K562 (cell line): ENCODE results near the gene TMED4. TPM values are rescaled to one million over a fixed set of nuclear protein-coding genes. Genes with fewer than 3 reads are reported as not detected.
A peak's percentile ranks its signal among the peaks of the same experiment; 100 is the strongest.

Experiments
- ATAC-seq: fragments of 200-7000 bp; cut with Tn5 transposase; 3 replicates; pipeline ENCODE4 v1.9.1; 2020; ENCODE audit warnings: moderate library complexity
- BruUV-seq: library from RNA; stranded (reverse); fragments of 400-500 nt; replicated peaks from 2 replicates; lab custom pipeline; 2021; lab: Mats Ljungman, UMichigan
- CTCF ChIA-PET: fragments of 300-600 bp; formaldehyde crosslinking; extraction: SDS; loops from one replicate; lab custom pipeline; 2021; ENCODE audit warnings: low intra/inter-chr PET ratio; lab: Yijun Ruan, JAX
- POLR2A ChIA-PET: fragments of 300-600, 350-650 bp; sonication (Branson Sonifier 250); formaldehyde crosslinking; extraction: SDS; loops from one replicate; lab custom pipeline; 2021; ENCODE audit warnings: antibody characterized with exemption, inconsistent platforms; lab: Yijun Ruan, JAX
- DNase-seq, 4 experiments: peaks; one replicate each; pipeline versions ENCODE4 v3.0.0 to v3.0.0-alpha.2; 2011 to 2018; ENCODE audit warnings: low spot score in 3 of 4, mixed read lengths in 3 of 4; ENCODE audit errors: extremely low read depth in 1 of 4
- FAIRE-seq: peaks from 2 replicates; lab custom pipeline; 2011; peaks lifted over from hg19 to GRCh38; lab: Jason Lieb, UNC
- H2AFZ ChIP-seq: 2 replicates; pipeline ENCODE4 v1.6.0; 2011; ENCODE audit warnings: low read depth, low read length, control low read depth, inconsistent platforms
- H3K27ac ChIP-seq: fragments of 200-600 bp; 3 replicates; pipeline ENCODE4 v1.8.0; 2011; ENCODE audit warnings: low read depth, mild to moderate bottlenecking, control low read depth, inconsistent platforms, low read length, moderate library complexity, mixed read lengths; ENCODE audit errors: extremely low read depth
- H3K27me3 ChIP-seq, 2 experiments: fragments of 300-600 bp in 1 of 2; 2 replicates in 1 of 2; 3 replicates in 1 of 2; pipeline versions ENCODE4 v1.6.0 to v1.8.0; 2011; ENCODE audit warnings: inconsistent platforms in 2 of 2, low read length in 2 of 2, mild to moderate bottlenecking in 1 of 2, mixed read lengths in 1 of 2, moderate library complexity in 1 of 2; ENCODE audit not compliant: control insufficient read depth in 2 of 2, insufficient read depth in 2 of 2
- H3K36me3 ChIP-seq: fragments of 300-600 bp; 3 replicates; pipeline ENCODE4 v1.8.0; 2011; ENCODE audit warnings: mild to moderate bottlenecking, low read length, inconsistent platforms; ENCODE audit not compliant: control insufficient read depth, insufficient read depth
- H3K4me1 ChIP-seq, 2 experiments: fragments of 200-600 bp in 1 of 2; replicated peaks in 1 of 2; 2 replicates in 1 of 2; 3 replicates in 1 of 2; pipeline versions ENCODE4 v1.5.1 to v1.8.0; 2011; ENCODE audit warnings: inconsistent platforms in 2 of 2, low read length in 2 of 2, mild to moderate bottlenecking in 1 of 2, mixed read lengths in 1 of 2, moderate library complexity in 1 of 2; ENCODE audit not compliant: control insufficient read depth in 2 of 2, insufficient read depth in 2 of 2
- H3K4me2 ChIP-seq: 2 replicates; pipeline ENCODE4 v1.6.1; 2011; ENCODE audit warnings: low read length, control low read depth, inconsistent platforms, mixed read lengths; ENCODE audit not compliant: insufficient read depth
- H3K4me3 ChIP-seq: fragments of 200-600 bp; sonication (generic), shearing (Covaris generic); 2 replicates; pipeline ENCODE4 v1.5.1; 2016; ENCODE audit warnings: control low read depth, inconsistent platforms
- H3K79me2 ChIP-seq: fragments of 200-600 bp; 3 replicates; pipeline ENCODE4 v1.8.0; 2011; ENCODE audit warnings: low read length, inconsistent platforms; ENCODE audit not compliant: control insufficient read depth, insufficient read depth
- H3K9ac ChIP-seq, 2 experiments: 2 replicates each; pipeline versions ENCODE4 v1.6.0 to v1.6.1; 2011; ENCODE audit warnings: low read depth in 2 of 2, low read length in 2 of 2, control low read depth in 1 of 2, inconsistent platforms in 1 of 2, mild to moderate bottlenecking in 1 of 2, mixed read lengths in 1 of 2; ENCODE audit not compliant: insufficient read depth in 1 of 2
- H3K9me1 ChIP-seq: one replicate; pipeline ENCODE4 v1.6.0; 2011; ENCODE audit warnings: inconsistent platforms, mild to moderate bottlenecking, low read length, moderate library complexity; ENCODE audit not compliant: control insufficient read depth, insufficient read depth
- H3K9me3 ChIP-seq: replicated peaks from 2 replicates; pipeline ENCODE4 v1.5.1; 2011; ENCODE audit warnings: low read depth, low read length, inconsistent platforms; ENCODE audit not compliant: control insufficient read depth, insufficient read depth
- H4K20me1 ChIP-seq: replicated peaks from 2 replicates; pipeline ENCODE4 v1.6.1; 2011; ENCODE audit warnings: low read length, inconsistent platforms, mixed read lengths; ENCODE audit not compliant: control insufficient read depth, insufficient read depth
- CCNT2 ChIP-seq: IDR thresholded peaks from 2 replicates; pipeline ENCODE4 v1.6.1; 2011; ENCODE audit warnings: borderline replicate concordance, low read depth, mild to moderate bottlenecking, moderate library complexity, mixed read lengths, low read length; ENCODE audit not compliant: insufficient read length; ENCODE audit errors: extremely low read depth
- CUX1 ChIP-seq: fragments of 200-800 bp; sonication (Bioruptor generic); IDR thresholded peaks from 2 replicates; pipeline ENCODE4 v1.6.1; 2016; ENCODE audit warnings: missing genetic modification characterization, missing compliant biosample characterization
- GATA2 ChIP-seq: sonication (generic); formaldehyde crosslinking; IDR thresholded peaks from 2 replicates; pipeline ENCODE4 v1.4.0; 2020; ENCODE audit warnings: mild to moderate bottlenecking, missing genetic modification reagents
- GATAD2A ChIP-seq: fragments of 450-650 bp; IDR thresholded peaks from 2 replicates; pipeline ENCODE4 v1.6.1; 2017
- NR2F6 ChIP-seq: fragments of 450-650 bp; formaldehyde crosslinking; IDR thresholded peaks from 2 replicates; pipeline ENCODE4 v1.4.0; 2020; ENCODE audit warnings: mild to moderate bottlenecking
- ZNF318 ChIP-seq, 2 experiments: fragments of 450-650 bp; IDR thresholded peaks; 2 replicates each; pipeline ENCODE4 v1.6.1; 2016; ENCODE audit warnings: mild to moderate bottlenecking in 2 of 2, borderline replicate concordance in 1 of 2, low read depth in 1 of 2, moderate library complexity in 1 of 2
- WGBS: fragments of 100-300 bp; shearing (Covaris generic); methylation state at CpG from one replicate; pipeline ENCODE4 v1.1.6; 2016; ENCODE audit warnings: low coverage, mixed read lengths; ENCODE audit not compliant: insufficient coverage; ENCODE audit errors: missing lambda C conversion rate; 5-methylcytosine and 5-hydroxymethylcytosine counted together
- in situ Hi-C: fragments of 300-500 bp; cut with MboI; formaldehyde crosslinking; loops from 4 replicates; pipeline ENCODE4 v1.15.0; 2018; ENCODE audit warnings: inconsistent platforms, mixed read lengths
- intact Hi-C: fragments of 100-400 bp; cut with micrococcal nuclease; formaldehyde crosslinking; loops from 2 replicates; pipeline ENCODE4 v1.14.2; 2022
- polyA plus RNA-seq, 8 experiments: library from polyadenylated mRNA; depleted of rRNA in 4 of 8; stranded (reverse) in 5 of 8; unstranded in 3 of 8; fragments of >200 nt; fragmentation: Nextera tagmentation in 2 of 8; fragmentation: Illumina TruSeq in 1 of 8; extraction: Ambion mirVana in 2 of 8; extraction: Trizol in 1 of 8; gene quantifications; 2 replicates each; pipeline versions ENCODE4 v1.2.1 to v1.2.3, GENCODE V29; 2011 to 2014; ENCODE audit warnings: inconsistent platforms in 1 of 8, missing spikeins in 1 of 8
- total RNA-seq, 7 experiments: library from RNA; depleted of rRNA in 6 of 7; stranded (reverse); fragments of >200 nt in 6 of 7; fragmentation: Illumina TruSeq in 2 of 7; extraction: Trizol in 2 of 7; gene quantifications; 2 replicates each; pipeline versions ENCODE4 v1.2.1 to v1.2.3, GENCODE V29; 2011 to 2021; ENCODE audit warnings: low replicate concordance in 1 of 7

The TMED4 gene
- total and polyA plus RNA-seq, 9 of the 15 experiments (the other 6 are each of a cell fraction or from before 2014, with no cell fraction given), result 20.3 to 64.0 (median 42.1) TPM

- BruUV-seq, result no TSS peak
- CTCF ChIA-PET, result no interaction called here
- FAIRE-seq (peak; percentile 49), DNase-seq (peak in 1 of 4 experiments; percentile 32), ATAC-seq (peak; percentile 40)
- no peak overlapping the region for H3K4me2 ChIP-seq
- H3K36me3 ChIP-seq, result no peaks in the 10 kb centered on the region
- H3K27me3 ChIP-seq, result no peaks in the 10 kb centered on the region
- H4K20me1 ChIP-seq, result no peaks in the 10 kb centered on the region
- no peak overlapping the region for H3K27ac ChIP-seq
- WGBS, result 56% methylated on average over 6 of the region's 6 CpGs
- no peak overlapping the region for H3K4me3 ChIP-seq
- no peak overlapping the region for H2AFZ ChIP-seq
- peak overlapping the region in 1 of 2 experiments; percentile 43; a peak in 1 of 4 replicates for H3K9ac ChIP-seq
- in situ Hi-C loops (no loop called here), intact Hi-C loops (no loop called here)
- H3K79me2 ChIP-seq, result no peaks in the 10 kb centered on the region
- no peaks in the 10 kb centered on the region for H3K9me3 ChIP-seq
- peaks cover 3 to 37% of the 10 kb centered on the region in 2 experiments; a peak in 4 of 5 replicates for H3K4me1 ChIP-seq
- POLR2A ChIA-PET, result interaction anchor here (0.6 to 1.2 kb wide), 7 partner anchors 10 to 581 kb away, joined by 3 read pairs; partner anchors contain the start of genes DDX56 and H2AZ2
- no peaks in the 10 kb centered on the region for H3K9me1 ChIP-seq
- TF ChIP-seq CUX1 (no peak), CCNT2 (no peak), GATAD2A (no peak), ZNF318 (IDR thresholded peaks at IDR 0.05; ENCODE audit: borderline replicate concordance in 1 of 2, low read depth in 1 of 2) (no peak), GATA2 (no peak), NR2F6 (no peak)
These were observed 40.0 kb downstream of the TMED4 start for GRCh38 chr7:44541876-44542610.
